BLaER1 (cell line): Measurements from ENCODE around the gene TMCO4.

Experiments
- H3K27ac ChIP-seq: shearing (Covaris generic); formaldehyde crosslinking; 2 replicates; pipeline ENCODE4 v1.8.1; 2022
- H3K27me3 ChIP-seq: shearing (Covaris generic); formaldehyde crosslinking; 2 replicates; pipeline ENCODE4 v1.8.1; 2022
- H3K36me3 ChIP-seq: shearing (Covaris generic); formaldehyde crosslinking; 2 replicates; pipeline ENCODE4 v1.8.1; 2022
- H3K4me1 ChIP-seq: shearing (Covaris generic); formaldehyde crosslinking; 2 replicates; pipeline ENCODE4 v1.8.1; 2022
- H3K4me2 ChIP-seq: shearing (Covaris generic); formaldehyde crosslinking; 2 replicates; pipeline ENCODE4 v1.8.1; 2022
- H3K4me3 ChIP-seq: shearing (Covaris generic); formaldehyde crosslinking; 2 replicates; pipeline ENCODE4 v1.8.1; 2022
- H3K9ac ChIP-seq: shearing (Covaris generic); formaldehyde crosslinking; 2 replicates; pipeline ENCODE4 v1.8.1; 2022
- H3K9me3 ChIP-seq: shearing (Covaris generic); formaldehyde crosslinking; 2 replicates; pipeline ENCODE4 v1.8.1; 2022
- H4K20me1 ChIP-seq: shearing (Covaris generic); formaldehyde crosslinking; 2 replicates; pipeline ENCODE4 v1.8.1; 2022
- Cebpa-rat ChIP-seq: shearing (Covaris generic); IDR thresholded peaks from 2 replicates; pipeline ENCODE4 v1.8.1; 2022

TMCO4 gene

DNA sequence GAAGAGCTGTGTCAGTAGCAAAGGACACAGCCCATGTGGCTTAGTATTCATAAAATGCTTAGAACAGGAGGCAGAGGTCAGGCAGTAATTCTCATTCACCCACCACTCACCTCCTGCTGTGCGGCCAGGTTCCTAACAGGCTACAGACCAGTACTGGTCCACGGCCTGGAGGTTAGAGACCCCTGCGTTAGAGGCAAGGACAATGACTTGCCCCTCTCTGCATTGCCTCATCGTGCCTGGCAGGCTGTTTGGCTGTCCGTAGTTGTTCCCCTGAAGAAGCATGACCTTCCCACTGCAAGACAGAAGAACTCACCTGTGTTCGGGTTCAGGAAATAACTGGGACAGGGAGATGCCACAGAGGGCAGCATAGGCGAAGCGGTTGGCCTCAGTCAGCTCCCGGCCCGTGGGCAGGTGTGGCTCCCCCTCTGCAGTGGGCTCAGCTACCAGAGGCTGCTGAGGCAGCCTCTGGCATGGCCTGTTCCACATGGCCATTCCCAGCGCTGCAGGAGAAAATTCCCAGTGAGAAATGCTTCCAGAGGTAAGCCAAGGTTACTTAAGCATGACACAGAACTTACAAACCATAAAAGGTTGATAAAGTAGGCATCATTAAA, 19.3 kb downstream of the TMCO4 start:
- H3K9ac ChIP-seq = no peak overlapping the region
- H3K4me2 ChIP-seq = no peak overlapping the region
- H3K27ac ChIP-seq = no peak overlapping the region
- H3K27me3 ChIP-seq = no peaks in the 10 kb centered on the region
- no peak for TF ChIP-seq Cebpa-rat
- H3K4me3 ChIP-seq = no peak overlapping the region
- H4K20me1 ChIP-seq = no peaks in the 10 kb centered on the region
- peaks cover 53% of the 10 kb centered on the region for H3K4me1 ChIP-seq
- peaks cover 6% of the 10 kb centered on the region; the same call in 1 of the 2 replicates for H3K9me3 ChIP-seq
- H3K36me3 ChIP-seq = peaks cover 52% of the 10 kb centered on the region

DNA sequence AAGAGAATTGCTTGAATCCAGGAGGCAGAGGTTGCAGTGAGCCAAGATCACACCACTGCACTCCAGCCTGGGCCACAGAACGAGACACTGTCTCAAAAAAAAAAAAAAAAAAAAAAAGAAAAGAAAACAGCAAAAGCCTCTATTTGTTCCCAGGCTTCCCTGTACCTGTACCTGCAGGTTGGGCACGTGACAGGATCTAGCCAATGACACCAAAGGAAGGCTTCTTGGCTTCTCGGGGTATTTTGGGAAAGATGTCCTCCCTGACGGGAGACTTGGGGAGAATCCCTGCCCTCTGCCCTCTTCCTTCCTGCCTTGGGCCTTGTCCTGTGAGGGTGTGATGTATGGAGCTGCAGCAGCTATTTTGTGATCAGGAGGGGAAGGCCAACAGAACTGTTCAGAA, 22.8 kb downstream of the TMCO4 start:
- Histone ChIP-seq H3K9ac (peak overlapping the region; percentile 73; the same call in 1 of the 2 replicates), H3K9me3 (peaks cover 6% of the 10 kb centered on the region; the same call in 1 of the 2 replicates), H3K4me3 (no peak overlapping the region), H3K4me1 (peaks cover 81% of the 10 kb centered on the region), H3K27ac (peak overlapping the region; percentile 77), H3K27me3 (no peaks in the 10 kb centered on the region), H3K36me3 (peaks cover 44% of the 10 kb centered on the region), H3K4me2 (peak overlapping the region; percentile 90), H4K20me1 (no peaks in the 10 kb centered on the region)
- TF ChIP-seq Cebpa-rat = no peak

DNA sequence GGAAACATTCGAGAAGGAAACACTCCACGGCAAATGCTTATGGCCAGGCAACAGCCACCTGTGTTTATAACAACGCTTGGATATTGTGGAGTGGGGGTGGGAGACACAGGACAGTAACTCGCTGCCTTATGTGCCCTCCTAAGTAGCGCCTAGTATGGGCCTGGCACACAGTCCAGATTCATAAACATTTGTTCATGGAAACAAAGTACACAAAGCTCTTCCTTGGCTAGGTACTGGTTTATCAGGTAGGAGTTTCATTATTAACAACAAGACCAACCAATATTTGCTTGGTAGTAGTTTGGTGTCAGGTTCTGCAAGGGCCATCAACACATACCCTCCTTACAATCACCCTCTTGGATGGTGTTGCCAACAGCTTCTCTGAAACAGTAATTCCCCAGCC, 23.4 kb downstream of the TMCO4 start:
- TF ChIP-seq Cebpa-rat = no peak
- Histone ChIP-seq H3K27me3 (no peaks in the 10 kb centered on the region), H3K9ac (peak overlapping the region; percentile 73), H3K4me3 (peak overlapping the region; percentile 29; the same call in 1 of the 2 replicates), H3K27ac (peak overlapping the region; percentile 77), H4K20me1 (no peaks in the 10 kb centered on the region), H3K4me1 (peaks cover 87% of the 10 kb centered on the region), H3K9me3 (peaks cover 6% of the 10 kb centered on the region; the same call in 1 of the 2 replicates), H3K36me3 (peaks cover 42% of the 10 kb centered on the region), H3K4me2 (peak overlapping the region; percentile 90)

DNA sequence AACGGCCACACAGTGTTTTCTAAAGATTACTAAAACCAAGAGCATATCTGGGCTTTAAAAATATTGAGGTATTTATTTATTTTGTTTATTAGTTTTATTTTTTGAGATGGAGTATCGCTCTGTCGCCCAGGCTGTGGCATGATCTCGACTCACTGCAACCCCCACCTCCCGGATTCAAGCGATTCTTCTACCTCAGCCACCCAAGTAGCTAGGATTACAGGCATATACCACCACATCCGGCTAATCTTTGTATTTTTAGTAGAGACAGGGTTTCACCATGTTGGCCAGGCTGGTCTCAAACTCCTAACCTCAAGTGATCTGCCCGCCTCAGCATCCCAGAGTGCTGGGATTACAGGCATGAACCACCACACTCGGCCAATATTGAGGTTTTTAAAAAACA, 23.9 kb downstream of the TMCO4 start:
- H3K4me1 ChIP-seq = peaks cover 92% of the 10 kb centered on the region
- H3K9ac ChIP-seq = peak overlapping the region; percentile 73
- peaks cover 38% of the 10 kb centered on the region for H3K36me3 ChIP-seq
- H3K27me3 ChIP-seq = no peaks in the 10 kb centered on the region
- H3K4me3 ChIP-seq = peak overlapping the region; percentile 29; the same call in 1 of the 2 replicates
- no peaks in the 10 kb centered on the region for H4K20me1 ChIP-seq
- TF ChIP-seq Cebpa-rat = no peak
- peaks cover 6% of the 10 kb centered on the region; the same call in 1 of the 2 replicates for H3K9me3 ChIP-seq
- H3K27ac ChIP-seq = peak overlapping the region; percentile 77
- peak overlapping the region; percentile 90 for H3K4me2 ChIP-seq

DNA sequence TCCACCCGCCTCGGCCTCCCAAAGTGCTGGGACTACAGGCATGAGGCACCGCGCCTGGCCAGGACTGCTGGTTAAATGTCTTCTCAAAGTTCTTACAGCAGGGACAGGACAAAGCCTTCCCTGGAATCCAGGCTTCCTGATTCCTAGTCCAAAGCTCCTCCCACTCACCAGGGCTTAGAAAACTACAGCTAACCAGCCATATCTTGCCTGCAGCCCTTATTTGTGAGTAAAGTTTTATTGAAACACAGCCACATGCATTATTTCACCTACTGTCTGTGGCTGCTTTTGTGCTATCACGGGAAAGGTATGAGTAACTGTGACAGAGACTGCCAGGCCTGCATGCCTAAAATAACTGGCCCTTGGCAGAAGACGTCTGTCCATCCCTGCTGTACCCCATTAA, 24.4 kb downstream of the TMCO4 start:
- H4K20me1 ChIP-seq = no peaks in the 10 kb centered on the region
- H3K27ac ChIP-seq = peak overlapping the region; percentile 77
- H3K9ac ChIP-seq = peak overlapping the region; percentile 73
- H3K4me3 ChIP-seq = peak overlapping the region; percentile 29; the same call in 1 of the 2 replicates
- peak overlapping the region; percentile 90 for H3K4me2 ChIP-seq
- H3K27me3 ChIP-seq = no peaks in the 10 kb centered on the region
- peaks cover 6% of the 10 kb centered on the region; the same call in 1 of the 2 replicates for H3K9me3 ChIP-seq
- H3K4me1 ChIP-seq = peaks cover 97% of the 10 kb centered on the region
- H3K36me3 ChIP-seq = peaks cover 32% of the 10 kb centered on the region
- TF ChIP-seq Cebpa-rat = no peak

DNA sequence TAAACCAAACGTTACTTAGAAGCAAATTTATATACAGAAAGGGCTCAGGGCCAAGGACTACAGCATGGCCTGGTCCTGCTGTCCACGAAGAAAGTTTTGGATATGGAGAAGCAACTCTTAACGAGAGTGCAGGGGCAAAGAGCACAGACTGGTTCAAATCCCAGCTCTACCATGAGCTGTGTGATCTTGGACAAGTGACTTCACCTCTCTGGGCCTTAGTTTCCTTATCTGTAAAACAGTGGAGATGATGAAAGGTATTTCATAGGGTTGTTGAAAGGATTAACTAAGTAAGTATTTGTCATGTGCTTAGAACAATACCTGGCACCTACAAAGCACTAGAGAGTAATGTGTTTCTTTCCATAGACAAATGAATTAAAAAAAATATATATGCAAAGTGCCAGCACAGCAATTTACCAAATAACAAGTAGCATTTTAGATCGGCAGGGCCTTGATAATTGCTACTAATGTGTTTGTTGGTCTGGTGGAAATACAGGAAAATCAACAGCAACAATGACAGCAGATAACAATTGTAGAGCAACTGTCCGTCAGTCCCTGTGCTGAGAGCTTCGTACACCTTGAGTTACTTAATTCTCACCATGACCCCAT, 25.4 kb downstream of the TMCO4 start:
- Histone ChIP-seq H3K9me3 (peaks cover 6% of the 10 kb centered on the region; the same call in 1 of the 2 replicates), H3K4me1 (peaks cover 100% of the 10 kb centered on the region), H3K4me3 (no peak overlapping the region), H4K20me1 (no peaks in the 10 kb centered on the region), H3K9ac (peak overlapping the region; percentile 73; the same call in 1 of the 2 replicates), H3K27ac (peak overlapping the region; percentile 77), H3K4me2 (peak overlapping the region; percentile 90), H3K36me3 (peaks cover 22% of the 10 kb centered on the region), H3K27me3 (no peaks in the 10 kb centered on the region)
- no peak for TF ChIP-seq Cebpa-rat

DNA sequence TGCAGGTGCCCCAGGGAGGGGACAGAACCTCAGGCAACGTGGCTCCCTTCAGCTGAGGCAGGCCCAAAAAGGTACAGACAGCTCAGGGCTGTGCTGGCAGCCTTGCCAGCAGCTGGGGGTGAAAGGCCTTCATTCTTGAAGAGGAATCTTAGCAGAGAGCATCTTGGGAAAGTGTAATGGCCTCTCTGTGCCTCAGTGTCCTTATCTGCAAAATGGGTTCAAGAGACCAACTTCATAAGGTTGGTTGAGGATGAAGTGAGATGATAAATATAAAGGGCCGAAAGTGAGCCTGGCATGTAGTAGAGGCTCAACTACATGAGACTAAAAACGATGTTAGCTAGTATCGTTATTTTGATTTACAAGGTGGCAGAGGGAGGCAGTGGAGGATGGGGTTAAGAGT, 26.2 kb downstream of the TMCO4 start:
- H3K4me3 ChIP-seq = no peak overlapping the region
- peak overlapping the region; percentile 77 for H3K27ac ChIP-seq
- H3K36me3 ChIP-seq = peaks cover 14% of the 10 kb centered on the region
- H3K9ac ChIP-seq = peak overlapping the region; percentile 4; the same call in 1 of the 2 replicates
- no peaks in the 10 kb centered on the region for H3K27me3 ChIP-seq
- H3K4me2 ChIP-seq = peak overlapping the region; percentile 90
- H3K4me1 ChIP-seq = peaks cover 100% of the 10 kb centered on the region
- no peaks in the 10 kb centered on the region for H4K20me1 ChIP-seq
- peaks cover 6% of the 10 kb centered on the region; the same call in 1 of the 2 replicates for H3K9me3 ChIP-seq
- TF ChIP-seq Cebpa-rat = no peak

DNA sequence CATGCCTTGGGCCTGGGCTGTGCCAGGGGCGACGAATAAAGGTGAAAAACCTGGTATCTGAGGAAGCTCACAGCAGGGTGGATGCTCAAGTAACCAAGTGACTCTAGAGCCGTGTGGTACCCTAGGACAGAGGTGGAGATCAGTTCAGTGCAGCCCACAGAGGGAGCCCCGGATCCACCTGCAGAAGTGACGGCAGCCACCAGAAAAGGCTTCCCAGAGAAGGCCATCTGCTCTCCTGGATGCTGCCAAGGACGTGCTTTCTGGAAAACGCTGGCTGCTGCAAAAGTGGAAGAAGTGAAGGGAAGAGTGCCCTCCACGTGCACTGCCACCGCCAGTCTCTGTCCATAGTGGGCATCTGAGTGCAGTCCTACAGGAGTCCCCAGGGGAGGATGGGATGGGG, 27.7 kb downstream of the TMCO4 start:
- H3K36me3 ChIP-seq = peaks cover 6% of the 10 kb centered on the region; the same call in 1 of the 2 replicates
- TF ChIP-seq Cebpa-rat = no peak
- no peaks in the 10 kb centered on the region for H3K27me3 ChIP-seq
- H3K4me1 ChIP-seq = peaks cover 94% of the 10 kb centered on the region
- 0 out of 2 replicates have a peak overlapping the region, but pooled peaks have one; percentile 19 for H3K4me3 ChIP-seq
- H3K27ac ChIP-seq = peak overlapping the region; percentile 77
- H4K20me1 ChIP-seq = no peaks in the 10 kb centered on the region
- peaks cover under 1% of the 10 kb centered on the region; the same call in 1 of the 2 replicates for H3K9me3 ChIP-seq
- peak overlapping the region; percentile 90 for H3K4me2 ChIP-seq
- H3K9ac ChIP-seq = peak overlapping the region; percentile 52; the same call in 1 of the 2 replicates

DNA sequence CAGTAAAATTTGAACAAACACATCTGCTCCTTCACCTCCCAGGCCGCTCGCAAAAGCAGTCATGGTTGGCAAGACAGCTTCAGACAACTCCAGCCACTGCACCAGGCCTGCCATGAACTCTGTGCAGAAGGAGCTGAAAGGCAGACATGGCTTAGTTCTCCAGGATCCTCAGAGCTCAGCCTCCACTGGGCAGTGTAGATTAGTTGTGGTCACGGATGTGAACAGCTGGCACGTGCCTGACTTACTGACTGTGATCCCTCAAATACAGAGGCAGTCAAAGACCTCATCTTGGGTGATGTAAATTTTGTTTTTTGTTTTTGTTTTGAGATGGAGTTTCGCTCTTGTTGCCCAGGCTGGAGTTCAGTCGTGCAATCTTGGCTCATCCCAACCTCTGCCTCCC, 28.4 kb downstream of the TMCO4 start:
- Histone ChIP-seq H4K20me1 (no peaks in the 10 kb centered on the region), H3K4me1 (peaks cover 89% of the 10 kb centered on the region), H3K4me2 (peak overlapping the region; percentile 90), H3K36me3 (peaks cover 12% of the 10 kb centered on the region; the same call in 1 of the 2 replicates), H3K27me3 (no peaks in the 10 kb centered on the region), H3K27ac (peak overlapping the region; percentile 14), H3K9me3 (no peaks in the 10 kb centered on the region), H3K4me3 (no peak overlapping the region), H3K9ac (no peak overlapping the region)
- TF ChIP-seq Cebpa-rat = no peak
